Ishikawa (cell line): ENCODE measurements around the gene SFT2D1.

Source experiments
- CEBPB ChIP-seq: IDR thresholded peaks from 2 replicates; pipeline ENCODE4 v1.6.1; 2012
- CREB1 ChIP-seq: IDR thresholded peaks from 2 replicates; pipeline ENCODE4 v1.6.1; 2012; ENCODE audit warnings: low read depth
- EGR1 ChIP-seq: IDR thresholded peaks from 2 replicates; pipeline ENCODE4 v1.6.1; 2012
- EP300 ChIP-seq: IDR thresholded peaks from 2 replicates; pipeline ENCODE4 v1.6.1; 2012; ENCODE audit warnings: borderline replicate concordance
- MAX ChIP-seq: IDR thresholded peaks from 2 replicates; pipeline ENCODE4 v1.6.1; 2012
- NFIC ChIP-seq: IDR thresholded peaks from 2 replicates; pipeline ENCODE4 v1.6.1; 2012
- REST ChIP-seq: IDR thresholded peaks from 2 replicates; pipeline ENCODE4 v1.6.1; 2012; ENCODE audit warnings: low read depth, mild to moderate bottlenecking
- TAF1 ChIP-seq: IDR thresholded peaks from 2 replicates; pipeline ENCODE4 v1.6.1; 2012; ENCODE audit warnings: low read depth, mild to moderate bottlenecking
- TEAD4 ChIP-seq: IDR thresholded peaks from 2 replicates; pipeline ENCODE4 v1.6.1; 2012
- USF1 ChIP-seq: IDR thresholded peaks from 2 replicates; pipeline ENCODE4 v1.6.1; 2012
- YY1 ChIP-seq: IDR thresholded peaks from 2 replicates; pipeline ENCODE4 v1.6.1; 2012; ENCODE audit warnings: low read depth
- ZBTB7A ChIP-seq: IDR thresholded peaks from 2 replicates; pipeline ENCODE4 v1.6.1; 2012; ENCODE audit warnings: low read depth

- no peak for TF ChIP-seq NFIC
- no peak for TF ChIP-seq CEBPB
- no peak for TF ChIP-seq EGR1
- no peak for TF ChIP-seq ZBTB7A
- TF ChIP-seq USF1 = no peak
- no peak for TF ChIP-seq REST
- TF ChIP-seq CREB1 = no peak
- TF ChIP-seq TAF1 = no peak
- no peak for TF ChIP-seq TEAD4
- no peak for TF ChIP-seq MAX
- TF ChIP-seq YY1 = no peak
- TF ChIP-seq EP300 = no peak
Measured at GRCh38 chr6:166284640-166285039, 57.7 kb downstream of the SFT2D1 start.
